ENCODE measurements around the gene VAV2. TPM values are rescaled to one million over a fixed set of nuclear protein-coding genes. Genes with fewer than 3 reads are reported as not detected.

Gene VAV2
- total and polyA plus RNA-seq, 4 donors, result 4.9 to 26.4 (median 17.0) TPM

- TF ChIP-seq RXRA (IDR thresholded peaks at IDR 0.05), result no peak
- TF ChIP-seq TAF1 (conservative IDR thresholded peaks at IDR 0.05), result no peak
- no peak for TF ChIP-seq HNF4A (conservative IDR thresholded peaks at IDR 0.05)
- TF ChIP-seq FOXA2 (IDR thresholded peaks at IDR 0.05), result no peak
- TF ChIP-seq REST (IDR thresholded peaks at IDR 0.05), result no peak
- TF ChIP-seq CTCF (IDR thresholded peaks at IDR 0.05; ENCODE audit: low read depth, low read length, missing input control), result no peak
- TF ChIP-seq YY1 (IDR thresholded peaks at IDR 0.05), result no peak
- no peak for TF ChIP-seq JUND (IDR thresholded peaks at IDR 0.05)
- no peak for TF ChIP-seq ZBTB33 (IDR thresholded peaks at IDR 0.05)
- no peak for TF ChIP-seq RAD21 (IDR thresholded peaks at IDR 0.05)
- TF ChIP-seq ATF3 (IDR thresholded peaks at IDR 0.05), result no peak
- no peak for TF ChIP-seq MAX (IDR thresholded peaks at IDR 0.05)
- no peak for TF ChIP-seq EGR1 (IDR thresholded peaks at IDR 0.05; ENCODE audit: low read depth in 2 of 2)
- TF ChIP-seq NR2F2 (IDR thresholded peaks at IDR 0.05), result no peak
- TF ChIP-seq SP1 (IDR thresholded peaks at IDR 0.05), result no peak
- TF ChIP-seq GABPA (IDR thresholded peaks at IDR 0.05 in 1 of 2, conservative IDR thresholded peaks at IDR 0.05 in 1 of 2), result no peak
- TF ChIP-seq FOXA1 (IDR thresholded peaks at IDR 0.05), result no peak
- TF ChIP-seq HNF4G (IDR thresholded peaks at IDR 0.05), result no peak
- H3K9ac ChIP-seq (ENCODE audit: low read depth in 1 of 2, low read length in 2 of 2), result no peak overlapping the region
- H3K27me3 ChIP-seq (ENCODE audit: control insufficient read depth in 4 of 4, insufficient read depth in 4 of 4, low read length in 3 of 4), result no peaks in the 10 kb centered on the region
- DNase-seq (ENCODE audit: low spot score), result no peak
- H3K4me1 ChIP-seq (ENCODE audit: control insufficient read depth in 4 of 4, insufficient read depth in 4 of 4, low read length in 3 of 4), result peaks cover 0 to 8% (median 3%) of the 10 kb centered on the region in 4 donors
- peaks cover 19 to 68% (median 27%) of the 10 kb centered on the region in 4 donors for H3K36me3 ChIP-seq (ENCODE audit: control insufficient read depth in 4 of 4, insufficient read depth in 3 of 4, low read depth in 1 of 4, low read length in 3 of 4)
- H3K4me3 ChIP-seq (ENCODE audit: low read depth in 1 of 3, low read length in 3 of 3), result no peak overlapping the region
- H3K27ac ChIP-seq (ENCODE audit: low read depth in 1 of 2, low read length in 2 of 2), result no peak overlapping the region
- no peaks in the 10 kb centered on the region for H3K9me3 ChIP-seq (ENCODE audit: control insufficient read depth in 4 of 4, low read length in 3 of 4)
- 95% methylated on average over 27 of the region's 27 CpGs for WGBS
Measured at GRCh38 chr9:133775951-133776905, 215.9 kb downstream of the VAV2 start.
